GM21723 (cell line): ENCODE measurements around the gene TMUB2.
"Not testable (repeated sequence)": the region's sequence is repeated elsewhere in the genome, so short reads cannot be mapped to it uniquely, and the experiment has no call there.

Experiments
- ATAC-seq: cut with Tn5 transposase; IDR thresholded peaks from one replicate; pipeline ENCODE4 v1.9.1; 2021; ENCODE audit warnings: mild to moderate bottlenecking, moderate library complexity; ENCODE audit not compliant: unreplicated experiment

The TMUB2 gene

DNA sequence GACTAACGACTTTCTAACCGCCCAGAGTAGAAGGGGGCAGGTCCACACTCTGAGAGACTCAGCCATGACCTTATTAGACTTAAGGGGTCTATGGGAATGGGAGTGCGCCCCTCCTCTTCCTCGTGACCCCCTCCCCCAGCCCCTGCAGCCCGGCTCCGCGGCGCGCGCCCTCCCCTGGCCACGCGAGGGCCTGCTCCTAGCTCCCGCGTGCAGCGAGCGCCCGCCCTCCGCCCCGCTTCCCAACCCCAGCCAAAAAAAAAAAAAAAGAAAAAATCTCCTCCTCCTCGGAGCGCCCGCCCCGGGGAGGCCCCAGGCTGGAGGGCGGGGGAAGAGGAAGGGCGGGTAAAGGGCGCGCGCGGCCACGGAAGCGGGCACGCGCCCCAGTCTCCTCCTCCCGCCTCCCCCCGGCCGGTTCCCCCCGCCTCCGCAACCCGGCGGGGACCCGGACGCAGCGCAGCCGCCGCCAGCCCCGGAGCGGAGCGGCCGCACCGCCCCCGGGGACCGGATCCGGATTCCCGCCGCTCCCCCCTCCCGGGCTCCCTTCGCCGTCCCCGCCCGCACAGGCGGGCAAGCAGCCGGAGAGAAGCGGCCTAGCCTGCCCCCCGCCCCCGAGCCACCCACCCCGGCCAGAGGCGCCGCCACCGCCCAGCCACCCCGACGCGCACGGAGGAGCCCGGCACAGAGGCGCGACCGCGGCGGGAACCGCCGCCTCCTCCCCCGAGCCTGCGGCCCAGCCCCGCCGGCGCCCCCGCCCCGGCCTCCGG lies 31.8 kb downstream of the TMUB2 start:
- ATAC-seq = peak; percentile 29

DNA sequence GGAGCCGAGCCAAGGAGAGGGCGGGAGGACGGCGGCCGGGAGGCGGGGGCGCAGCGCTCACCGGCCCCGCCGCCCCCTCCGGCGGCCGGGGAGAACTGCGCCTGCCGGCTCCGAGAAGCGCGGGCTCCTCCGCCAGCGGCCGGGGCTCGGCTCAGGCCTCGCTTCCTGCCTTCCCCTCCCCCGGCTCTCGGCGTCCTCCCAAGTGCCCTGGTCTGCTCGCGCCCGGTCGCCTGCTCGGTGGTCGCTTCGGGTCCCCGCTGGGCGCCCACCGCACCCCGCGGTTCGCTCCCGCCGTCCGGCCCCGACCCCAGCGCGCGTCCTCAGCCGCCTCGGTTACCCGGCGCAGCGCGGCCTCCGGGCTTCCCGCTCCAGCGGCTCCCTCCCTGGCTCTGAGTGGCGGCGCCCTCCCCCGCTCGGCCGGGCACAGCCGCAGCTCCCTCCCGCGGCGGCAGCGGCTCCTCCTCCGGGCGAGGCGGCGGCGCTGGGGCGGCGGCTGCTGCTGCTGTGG lies 32.4 kb downstream of the TMUB2 start:
- peak; percentile 34 for ATAC-seq

DNA sequence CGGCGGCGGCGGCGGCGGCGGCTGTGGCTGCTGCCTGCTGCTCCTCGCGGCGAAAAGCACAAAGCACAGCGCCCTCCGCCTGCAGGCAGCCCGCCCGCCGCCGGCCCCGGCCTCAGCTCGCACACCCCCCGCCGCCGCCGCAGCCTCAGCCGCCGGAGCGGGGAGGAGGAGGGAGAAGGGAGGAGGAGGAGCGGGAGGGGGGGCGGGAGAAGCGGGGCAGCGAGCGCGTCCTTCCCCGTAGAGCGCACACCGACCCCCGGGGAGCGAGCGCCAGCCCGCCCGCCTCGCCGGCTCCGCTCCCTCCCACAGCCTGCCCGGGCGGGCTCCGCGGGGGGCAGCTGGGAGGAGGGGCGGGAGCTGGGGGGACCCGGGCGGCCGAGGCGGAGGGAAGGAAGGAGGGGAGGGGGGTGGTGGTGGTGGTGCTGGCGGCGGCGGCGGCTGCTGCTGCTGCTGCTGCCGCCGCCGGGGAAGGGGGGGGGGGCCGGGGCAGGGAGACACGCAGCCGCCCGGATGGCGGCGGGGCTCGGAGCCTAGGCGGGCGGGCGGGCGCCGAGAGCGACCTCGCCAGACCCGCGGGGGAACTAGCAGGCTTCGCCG lies 32.9 kb downstream of the TMUB2 start, which contains the start of gene UBTF:
Gene UBTF, minus strand, starts transcription at position 60 of the 597 bp plus-strand sequence. CDS start 1,446 bp downstream, outside the sequence.
- peak; percentile 7 for ATAC-seq

GRCh38 chr17:44220213-44221083 lies 33.7 kb downstream of the TMUB2 start:
- ATAC-seq = no peak

GRCh38 chr17:44221084-44221861 lies 34.5 kb downstream of the TMUB2 start:
- ATAC-seq = no peak

DNA sequence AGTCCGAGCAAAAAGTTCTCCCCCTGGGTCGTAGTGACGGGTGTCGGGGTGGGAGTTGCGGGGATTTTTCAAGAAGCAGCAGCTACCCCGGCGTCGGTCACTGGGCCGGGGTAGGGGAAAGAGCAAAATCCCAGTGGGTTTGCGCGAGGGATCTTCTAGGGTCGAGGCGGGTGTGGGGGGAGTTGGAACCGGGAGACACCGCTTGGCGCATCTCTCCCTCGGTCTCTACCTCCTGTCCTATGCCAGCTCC lies 35.0 kb downstream of the TMUB2 start:
- no peak for ATAC-seq

DNA sequence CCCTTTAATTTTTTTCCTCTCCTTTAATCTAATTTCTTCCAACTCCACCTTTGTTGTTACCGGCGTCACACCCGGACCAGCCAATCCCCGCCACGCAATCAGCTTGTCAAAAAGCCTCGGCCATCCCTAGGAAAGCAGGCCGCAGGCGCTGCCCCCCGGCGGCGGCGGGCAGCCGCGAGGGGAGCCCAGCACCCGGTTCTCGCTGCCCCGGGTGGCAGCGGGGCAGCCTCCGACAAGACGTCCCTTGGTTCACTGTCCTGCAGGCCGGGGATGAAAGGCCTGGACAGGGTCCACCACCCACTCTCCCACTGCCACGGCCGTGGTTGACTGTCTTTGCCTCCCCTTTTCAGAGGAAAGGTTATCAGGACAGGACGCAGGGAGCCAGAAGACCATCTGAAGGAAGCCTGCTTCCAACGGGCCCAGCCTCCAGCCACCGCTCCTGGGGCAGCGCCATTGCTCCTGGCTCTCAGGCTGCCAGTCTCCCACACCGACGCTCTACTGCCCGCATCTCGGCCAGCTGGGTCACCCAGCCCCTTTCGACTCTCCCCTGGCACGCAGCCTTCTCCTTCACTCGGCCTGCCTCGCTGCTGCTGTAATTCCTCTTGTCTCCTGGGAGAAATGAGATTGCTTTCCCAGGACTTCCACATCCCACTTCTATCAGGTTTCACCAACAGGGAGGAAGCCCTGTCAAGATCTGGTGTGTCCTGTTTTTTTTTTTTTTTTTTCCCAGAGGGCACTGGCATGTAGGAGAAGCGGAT lies 35.5 kb downstream of the TMUB2 start:
- no peak for ATAC-seq

- ATAC-seq = no peak
Measured at GRCh38 chr17:44223541-44224071, 36.8 kb downstream of the TMUB2 start.

GRCh38 chr17:44229090-44229489 lies 42.3 kb downstream of the TMUB2 start:
- no peak for ATAC-seq

- ATAC-seq = no peak
Measured at GRCh38 chr17:44230140-44230539, 43.4 kb downstream of the TMUB2 start.

DNA sequence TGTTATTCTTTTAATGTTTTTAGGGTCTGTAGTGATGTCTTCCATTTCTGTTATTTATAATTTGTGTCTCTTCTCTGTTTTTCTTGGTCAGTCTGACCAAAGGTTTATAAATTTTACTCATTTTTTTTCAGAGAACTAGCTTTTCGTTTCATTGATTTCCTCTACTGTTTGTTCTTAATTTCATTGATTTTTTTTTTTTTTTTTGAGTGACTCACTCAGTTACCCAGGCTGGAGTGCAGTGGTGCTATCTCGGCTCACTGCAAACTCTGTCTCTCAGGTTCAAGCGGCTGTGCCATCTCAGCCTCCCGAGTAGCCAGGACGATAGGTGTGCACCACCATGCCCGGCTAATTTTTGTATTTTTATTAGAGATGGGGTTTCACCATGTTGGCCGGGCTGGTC lies 45.3 kb downstream of the TMUB2 start:
- no peak for ATAC-seq

DNA sequence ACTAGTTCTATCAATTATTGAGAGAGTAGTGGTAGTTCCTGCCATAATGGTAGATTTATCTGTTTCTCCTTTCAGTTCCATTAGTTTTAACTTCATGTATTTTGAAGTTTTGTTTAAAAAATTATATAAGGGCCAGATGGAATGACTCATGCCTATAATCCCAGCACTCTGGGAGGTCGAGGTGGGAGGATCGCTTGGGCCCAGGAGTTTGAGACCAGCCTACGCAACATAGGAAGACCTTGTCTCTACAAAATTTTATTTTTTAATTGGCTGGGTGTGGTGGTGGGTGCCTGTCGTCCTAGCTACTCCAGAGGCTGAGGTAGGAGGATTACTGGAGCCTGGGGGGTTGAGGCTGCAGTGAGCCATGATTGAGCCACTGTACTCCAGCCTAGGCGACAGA lies 46.8 kb downstream of the TMUB2 start:
- ATAC-seq = no peak

DNA sequence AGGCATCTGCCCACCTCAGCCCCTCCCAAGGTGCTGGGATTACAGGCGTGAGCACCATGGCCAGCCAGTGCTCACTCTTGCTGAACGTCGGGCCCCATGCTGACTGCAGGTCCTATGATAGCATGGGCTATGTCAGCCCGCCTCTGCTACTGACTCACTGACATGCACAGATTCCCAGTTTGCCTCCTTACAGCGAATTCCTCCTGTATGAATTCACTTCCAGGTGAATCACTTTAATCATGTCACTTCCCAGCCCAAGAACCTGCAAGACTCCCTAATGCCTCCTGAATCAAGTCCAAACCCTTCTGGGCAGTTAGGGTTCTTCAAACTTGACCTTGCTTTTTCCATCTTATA lies 48.8 kb downstream of the TMUB2 start:
- ATAC-seq = no peak

DNA sequence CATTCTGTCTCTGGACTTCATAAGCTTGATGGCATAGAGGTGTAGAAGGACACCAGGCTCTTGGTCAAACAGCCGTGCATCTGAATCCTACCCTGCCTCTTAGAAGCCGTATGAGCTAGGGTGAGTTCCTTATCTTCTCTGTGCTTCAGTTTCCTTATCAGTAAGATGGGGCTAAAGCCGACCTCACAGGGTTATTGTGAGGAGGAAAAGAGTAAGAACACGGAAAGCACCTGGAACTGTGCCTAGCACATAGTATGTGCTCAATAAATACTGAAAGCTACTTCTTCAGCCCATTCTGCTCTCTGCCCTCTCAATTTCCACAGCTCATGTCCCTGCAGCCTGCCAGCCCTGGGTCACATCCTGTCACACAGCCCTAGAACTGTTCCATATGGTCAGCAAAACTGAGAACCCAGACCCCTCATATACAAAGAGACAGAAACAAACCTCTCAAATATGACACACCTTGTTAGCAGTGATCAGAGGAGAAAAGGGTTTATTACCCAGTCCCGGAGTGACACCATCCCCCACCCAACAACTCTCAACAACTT lies 49.7 kb downstream of the TMUB2 start:
- ATAC-seq = no peak

DNA sequence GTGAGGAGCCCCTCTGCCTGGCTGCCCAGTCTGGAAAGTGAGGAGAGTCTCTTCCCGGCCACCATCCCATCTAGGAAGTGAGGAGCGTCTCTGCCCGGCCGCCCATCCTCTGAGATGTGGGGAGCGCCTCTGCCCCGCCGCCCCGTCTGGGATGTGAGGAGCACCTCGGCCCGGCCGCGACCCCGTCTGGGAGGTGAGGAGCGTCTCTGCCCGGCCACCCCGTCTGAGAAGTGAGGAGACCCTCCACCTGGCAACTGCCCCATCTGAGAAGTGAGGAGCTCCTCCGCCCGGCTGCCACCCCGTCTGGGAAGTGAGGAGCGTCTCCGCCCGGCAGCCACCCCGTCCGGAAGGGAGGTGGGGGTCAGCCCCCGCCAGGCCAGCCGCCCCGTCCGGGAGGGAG lies 51.1 kb downstream of the TMUB2 start:
- not testable (repeated sequence) for ATAC-seq

DNA sequence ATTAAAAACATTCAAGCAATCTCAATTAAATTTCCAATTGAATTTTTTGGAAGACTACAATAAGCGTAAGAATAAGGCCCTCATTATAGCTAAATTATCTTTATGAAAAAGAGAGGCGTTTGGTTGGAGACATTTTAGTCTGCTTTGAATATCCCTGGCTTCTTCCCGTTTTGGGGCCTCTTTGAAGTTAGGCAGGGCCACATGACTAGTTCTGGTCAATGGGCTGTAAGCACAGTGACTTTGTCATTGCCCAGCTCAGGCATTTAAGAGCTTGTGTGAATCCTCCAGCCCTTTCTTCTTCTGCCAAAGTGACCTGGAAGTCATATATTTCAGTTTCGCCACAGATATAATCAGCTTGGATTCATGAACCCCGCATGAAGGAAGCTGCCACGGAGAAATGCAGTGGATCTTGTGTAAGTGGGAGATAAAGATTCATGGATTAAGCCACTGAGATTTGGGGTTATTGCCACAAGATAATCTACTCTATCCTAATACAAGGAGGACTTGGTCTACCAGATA lies 54.4 kb downstream of the TMUB2 start:
- no peak for ATAC-seq
